ENCODE results near the gene REXO1.

- TF ChIP-seq CTCF (IDR thresholded peaks at IDR 0.05) (no peak), POLR2AphosphoS5 (IDR thresholded peaks at IDR 0.05) (no peak)
These were observed 21.4 kb downstream of the REXO1 start for GRCh38 chr19:1826557-1827521.
